Uterus (tissue), 4 donors: Measurements from ENCODE around the gene RINL. TPM values are rescaled to one million over a fixed set of nuclear protein-coding genes. Genes with fewer than 3 reads are reported as not detected.
A peak's percentile ranks its signal among the peaks of the same experiment; 100 is the strongest.
"Not testable (repeated sequence)": the region's sequence is repeated elsewhere in the genome, so short reads cannot be mapped to it uniquely, and the experiment has no call there.

Experiments used
- DNase-seq, 2 donors: peaks; one replicate each; pipeline ENCODE4 v3.0.0-alpha.2; 2019 to 2020
- H3K27ac ChIP-seq, 2 donors: fragments of 200-600 bp; sonication (generic); 1 replicate in 1 of 2; 2 replicates in 1 of 2; pipeline ENCODE4 v1.5.1; 2016 to 2018
- H3K27me3 ChIP-seq, 2 donors: fragments of 200-600 bp; sonication (generic); one replicate each; pipeline ENCODE4 v1.5.1; 2018 to 2019; ENCODE audit warnings: control low read depth in 1 of 2
- H3K36me3 ChIP-seq, 2 donors: fragments of 200-600 bp; sonication (generic); one replicate each; pipeline ENCODE4 v1.5.1; 2019; ENCODE audit warnings: control low read depth in 1 of 2
- H3K4me1 ChIP-seq, 2 donors: fragments of 200-600 bp; sonication (generic); one replicate each; pipeline ENCODE4 v1.5.1; 2018 to 2019; ENCODE audit warnings: control low read depth in 1 of 2
- H3K4me3 ChIP-seq, 2 donors: fragments of 200-600 bp; sonication (generic); 1 replicate in 1 of 2; 2 replicates in 1 of 2; pipeline ENCODE4 v1.5.1; 2018 to 2019; ENCODE audit warnings: mild to moderate bottlenecking in 1 of 2
- H3K9me3 ChIP-seq, 2 donors: fragments of 200-600 bp; sonication (generic); one replicate each; pipeline ENCODE4 v1.5.1; 2019; ENCODE audit warnings: control low read depth in 1 of 2
- CTCF ChIP-seq, 4 experiments: fragments of 200-600 bp in 2 of 4; fragments of 450-650 bp in 2 of 4; sonication (generic) in 2 of 4; IDR thresholded peaks; one replicate each; pipeline ENCODE4 v1.5.1; 2016 to 2019; ENCODE audit warnings: antibody characterized with exemption in 4 of 4, mild to moderate bottlenecking in 2 of 4, moderate library complexity in 1 of 4
- POLR2A ChIP-seq, 2 donors: fragments of 450-650 bp; IDR thresholded peaks; one replicate each; pipeline ENCODE4 v1.6.1; 2016; ENCODE audit warnings: antibody characterized with exemption in 2 of 2, mild to moderate bottlenecking in 1 of 2, moderate library complexity in 1 of 2
- intact Hi-C: fragments of 100-400 bp; cut with DNase I; formaldehyde crosslinking; loops from one replicate; pipeline ENCODE4 v1.15.1; 2023; ENCODE audit warnings: low total_unique reads
- total RNA-seq, 4 donors: library from RNA; depleted of rRNA in 3 of 4; stranded (reverse); fragments of >200 nt in 3 of 4; gene quantifications; one replicate each; pipeline versions ENCODE4 v1.1.0 to v1.2.4, GENCODE V29; 2014 to 2023
- donor health status: DM: yes; HTN: yes; CAD: no.

Gene RINL
- total RNA-seq, 4 donors from 2014 or later, result 3.3 to 308 (median 5.0) TPM

DNA sequence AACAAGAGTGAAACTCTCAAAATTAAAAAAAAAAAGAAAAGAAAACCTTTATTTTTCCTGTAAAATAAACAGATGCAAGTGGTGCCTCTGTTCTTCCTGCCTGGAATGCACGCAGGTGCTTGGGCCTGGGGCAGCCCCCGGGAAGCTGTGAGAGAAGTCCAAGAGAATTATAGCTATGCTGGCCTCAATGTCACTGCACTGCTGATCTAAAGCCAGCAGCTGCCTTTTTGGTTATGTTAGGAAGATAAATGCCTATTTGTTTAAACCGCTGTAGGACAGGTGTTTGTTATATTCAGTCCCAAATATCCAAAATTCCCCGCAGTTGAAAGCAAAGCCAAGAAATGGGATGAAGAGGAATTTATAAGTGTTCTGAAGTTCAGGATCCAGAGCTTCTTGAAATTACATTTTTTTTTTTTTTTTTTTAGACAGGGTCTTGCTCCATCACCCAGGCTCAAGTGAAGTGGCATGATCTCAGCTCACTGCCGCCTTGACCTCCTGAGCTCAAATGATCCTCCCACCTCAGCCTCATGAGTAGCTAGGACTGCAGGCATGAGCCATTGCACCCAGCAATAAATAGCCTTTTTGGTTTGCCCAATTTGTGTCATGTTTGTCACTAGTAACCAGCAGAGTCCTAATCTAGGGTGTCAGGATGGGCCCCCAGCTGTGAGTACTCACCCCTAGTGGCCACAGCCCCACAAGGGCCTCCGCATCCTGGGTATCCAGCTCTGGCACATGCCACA lies 2.2 kb downstream of the RINL start:
- H3K27me3 ChIP-seq, result no peaks in the 10 kb centered on the region
- DNase-seq, result no peak
- intact Hi-C loops, result no loop called here
- no peaks in the 10 kb centered on the region for H3K36me3 ChIP-seq
- no peak overlapping the region for H3K27ac ChIP-seq
- H3K9me3 ChIP-seq, result no peaks in the 10 kb centered on the region
- no peak overlapping the region for H3K4me3 ChIP-seq
- H3K4me1 ChIP-seq, result no peaks in the 10 kb centered on the region
- no peak for TF ChIP-seq CTCF (IDR thresholded peaks at IDR 0.05)
- no peak for TF ChIP-seq POLR2A (IDR thresholded peaks at IDR 0.05)

DNA sequence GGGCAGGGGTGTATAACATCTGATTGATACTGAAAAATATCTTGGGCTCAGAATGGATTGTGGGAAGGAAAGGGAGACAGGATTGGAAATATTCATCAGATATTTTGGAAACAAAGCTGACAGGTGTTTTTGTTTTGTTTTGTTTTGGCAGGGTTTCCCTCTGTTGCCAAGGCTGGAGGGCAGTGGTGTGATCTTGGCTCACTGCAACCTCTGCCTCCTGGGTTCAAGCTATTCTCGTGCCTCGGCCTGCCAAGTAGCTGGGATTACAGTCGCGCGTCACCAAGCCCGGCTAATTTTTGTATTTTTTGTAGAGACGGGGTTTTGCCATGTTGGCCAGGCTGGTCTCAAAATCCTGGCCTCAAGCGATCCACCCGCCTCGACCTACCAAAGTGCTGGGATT lies 4.7 kb downstream of the RINL start:
- intact Hi-C loops, H3K9me3 ChIP-seq, H3K4me1 ChIP-seq, H3K36me3 ChIP-seq, H3K27me3 ChIP-seq, H3K27ac ChIP-seq, H3K4me3 ChIP-seq, DNase-seq: not testable (repeated sequence)

DNA sequence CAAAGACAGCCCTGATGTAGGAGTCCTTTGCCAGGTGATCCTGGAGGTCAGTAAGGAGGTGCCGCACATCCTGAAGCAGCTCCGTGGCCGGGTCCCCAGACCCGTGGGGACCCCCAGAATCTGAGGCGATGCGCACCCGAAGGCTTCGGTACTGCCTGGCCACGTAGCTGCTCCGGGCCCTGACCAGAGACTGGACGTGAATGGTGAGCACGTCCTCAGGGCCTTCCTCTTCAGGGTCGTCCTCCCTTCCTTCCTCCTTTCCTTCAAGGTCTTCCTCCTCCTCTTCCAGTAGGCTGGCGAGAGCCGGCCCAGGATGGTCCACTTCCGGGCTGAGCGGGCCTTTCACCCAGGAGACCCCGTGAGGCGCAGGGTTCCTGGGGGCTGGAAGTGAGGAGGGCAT lies 7.5 kb downstream of the RINL start:
- intact Hi-C loops, result no loop called here
- H3K27ac ChIP-seq, result no peak overlapping the region

DNA sequence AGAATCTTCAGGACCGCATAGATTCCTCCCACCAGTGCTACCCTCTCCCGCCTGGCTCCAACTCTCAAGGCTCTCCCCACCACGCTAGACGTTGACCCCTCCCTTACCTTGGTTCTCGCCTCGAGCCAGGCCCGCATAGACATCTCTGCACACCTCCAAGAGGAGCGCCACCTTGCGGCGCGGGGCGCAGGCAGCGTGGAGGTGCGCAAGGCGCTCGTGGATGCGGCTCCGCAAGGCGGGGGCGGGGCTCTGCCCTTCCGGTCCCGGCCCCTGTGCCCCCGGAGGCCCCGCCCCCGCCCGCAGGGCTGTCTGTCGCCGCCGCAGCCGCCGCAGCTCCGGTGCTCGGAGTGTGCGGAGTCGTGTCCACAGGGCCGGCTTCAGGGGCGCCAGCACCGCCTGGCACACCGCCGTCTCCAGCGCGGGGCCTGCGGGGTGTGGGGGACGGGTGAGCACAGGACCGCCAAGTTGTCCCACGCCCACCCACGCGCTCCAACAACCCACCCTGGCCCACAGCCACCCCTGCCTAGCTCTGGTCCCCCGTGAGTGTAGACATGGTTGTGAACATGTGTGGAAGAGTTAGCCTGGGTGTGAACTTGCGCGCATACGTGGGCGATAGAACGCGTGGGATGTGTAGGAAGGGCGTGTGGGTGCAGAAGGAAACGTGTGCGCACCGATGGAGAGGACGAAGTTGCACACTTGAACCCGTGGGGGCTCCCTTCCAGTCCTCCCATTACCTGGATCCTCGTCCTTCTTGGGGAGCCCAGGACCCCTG lies 8.1 kb downstream of the RINL start:
- Histone ChIP-seq H3K36me3 (no peaks in the 10 kb centered on the region), H3K27me3 (no peaks in the 10 kb centered on the region), H3K4me3 (peak overlapping the region; percentile 29 to 43), H3K9me3 (no peaks in the 10 kb centered on the region), H3K27ac (peak overlapping the region; percentile 6 to 47), H3K4me1 (peaks cover 0 to 4% of the 10 kb centered on the region in 2 donors)
- peak; percentile 81 to 82 for DNase-seq
- intact Hi-C loops, result no loop called here
- TF ChIP-seq CTCF (IDR thresholded peaks at IDR 0.05) (peak; percentile 81 to 91 (median 88)), POLR2A (IDR thresholded peaks at IDR 0.05) (peak in 1 of 2 donors; percentile 24)

More for the DNA sequence above, 7.5 kb downstream of the RINL start:
- Histone ChIP-seq H3K4me3 (no peak overlapping the region), H3K9me3 (no peaks in the 10 kb centered on the region), H3K27me3 (no peaks in the 10 kb centered on the region), H3K4me1 (peaks cover 0 to 4% of the 10 kb centered on the region in 2 donors), H3K36me3 (no peaks in the 10 kb centered on the region)
- no peak for TF ChIP-seq CTCF (IDR thresholded peaks at IDR 0.05)
- no peak for TF ChIP-seq POLR2A (IDR thresholded peaks at IDR 0.05)
- no peak for DNase-seq

DNA sequence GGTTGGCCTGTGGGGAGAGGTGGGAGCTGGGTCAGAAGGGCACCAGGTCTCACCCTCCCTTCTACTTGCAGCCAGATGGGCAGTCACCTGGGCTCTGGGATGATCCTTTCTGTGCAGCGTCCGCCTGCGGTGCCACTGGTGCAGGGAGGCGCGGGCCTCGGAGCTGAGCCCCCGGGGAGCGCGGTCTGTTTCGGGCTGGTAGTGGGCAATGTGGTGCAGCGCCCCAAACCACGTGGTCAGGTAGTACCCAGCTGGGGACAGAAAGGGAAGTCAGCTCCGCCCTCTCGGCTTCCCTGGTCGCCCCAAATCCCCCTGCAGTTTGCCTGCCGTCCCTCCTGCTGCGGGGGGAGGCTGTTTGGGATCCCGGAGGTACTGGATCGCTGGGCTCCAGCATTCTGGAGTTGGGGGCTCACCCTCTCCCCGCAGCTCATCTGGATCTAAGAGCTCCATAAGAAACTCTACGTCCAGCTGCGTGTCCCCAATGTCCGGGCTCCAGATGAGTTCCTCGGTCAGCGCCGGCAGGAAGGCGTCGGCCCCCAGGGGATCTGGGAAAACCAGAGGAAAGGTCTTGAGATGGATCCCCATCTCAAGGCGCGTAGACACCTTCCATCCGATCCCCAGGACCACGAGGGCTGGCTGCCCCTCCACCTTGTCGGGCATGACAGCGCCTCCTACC lies 8.8 kb downstream of the RINL start:
- Histone ChIP-seq H3K27ac (peak overlapping the region in 1 of 2 donors; percentile 10), H3K9me3 (no peaks in the 10 kb centered on the region), H3K4me3 (peak overlapping the region; percentile 29 to 43), H3K4me1 (peaks cover 0 to 4% of the 10 kb centered on the region in 2 donors), H3K36me3 (no peaks in the 10 kb centered on the region), H3K27me3 (no peaks in the 10 kb centered on the region)
- TF ChIP-seq POLR2A (IDR thresholded peaks at IDR 0.05) (no peak), CTCF (IDR thresholded peaks at IDR 0.05) (no peak)
- DNase-seq, result no peak
- intact Hi-C loops, result no loop called here
